DMS153 treated with DMSO at 0.1 percent for 48 hours (cell line): ENCODE data around the gene LDLRAD1.
"Not testable (repeated sequence)": the region's sequence is repeated elsewhere in the genome, so short reads cannot be mapped to it uniquely, and the experiment has no call there.

Experiments used
- DNase-seq: peaks from one replicate; lab custom pipeline; 2025; ENCODE audit not compliant: unreplicated experiment; lab: John Stamatoyannopoulos, UW

The LDLRAD1 gene

GRCh38 chr1:53994516-53994915, 23.5 kb downstream of the LDLRAD1 start:
- DNase-seq, result not testable (repeated sequence)

- no peak for DNase-seq
Observed at GRCh38 chr1:53992085-53992874, 25.7 kb downstream of the LDLRAD1 start.

- DNase-seq, result no peak
Observed at GRCh38 chr1:53987880-53988279, 30.1 kb downstream of the LDLRAD1 start.

DNA sequence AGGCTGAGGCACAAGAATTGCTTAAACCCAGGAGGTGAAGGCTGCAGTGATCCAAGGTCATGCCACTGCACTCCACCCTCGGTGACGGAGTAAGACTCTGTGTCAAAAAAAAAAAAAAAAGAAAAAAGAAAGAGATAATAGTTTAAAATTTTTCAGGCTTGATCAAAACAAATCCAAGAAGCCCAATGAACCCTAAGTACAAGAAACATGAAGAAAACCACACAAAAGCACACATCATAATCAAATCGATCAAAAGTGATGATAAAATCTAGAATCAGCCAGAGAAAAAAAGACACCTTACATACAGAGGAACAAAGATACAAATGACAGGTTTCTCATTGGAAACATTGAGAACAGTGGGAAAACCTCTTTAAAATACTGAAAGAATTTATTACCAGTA, 31.5 kb downstream of the LDLRAD1 start:
- no peak for DNase-seq

DNA sequence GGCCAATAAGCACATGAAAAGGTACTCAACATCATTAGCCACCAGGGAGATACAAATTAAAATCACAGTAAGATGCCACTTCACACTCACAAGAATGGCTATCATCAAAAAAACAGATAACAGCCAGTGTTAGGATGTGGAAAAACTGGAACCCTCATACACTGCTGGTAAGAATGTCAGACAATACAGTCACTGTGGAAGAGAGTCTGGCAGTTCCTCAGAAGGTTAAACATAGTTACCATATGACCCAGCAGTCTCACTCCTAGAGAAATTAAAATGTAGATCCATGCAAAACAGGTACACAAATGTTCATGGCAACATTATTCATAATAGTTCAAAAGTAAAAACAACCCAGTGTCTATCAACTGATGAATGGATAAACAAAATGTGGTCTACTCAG, 33.3 kb downstream of the LDLRAD1 start:
- DNase-seq, result no peak

DNA sequence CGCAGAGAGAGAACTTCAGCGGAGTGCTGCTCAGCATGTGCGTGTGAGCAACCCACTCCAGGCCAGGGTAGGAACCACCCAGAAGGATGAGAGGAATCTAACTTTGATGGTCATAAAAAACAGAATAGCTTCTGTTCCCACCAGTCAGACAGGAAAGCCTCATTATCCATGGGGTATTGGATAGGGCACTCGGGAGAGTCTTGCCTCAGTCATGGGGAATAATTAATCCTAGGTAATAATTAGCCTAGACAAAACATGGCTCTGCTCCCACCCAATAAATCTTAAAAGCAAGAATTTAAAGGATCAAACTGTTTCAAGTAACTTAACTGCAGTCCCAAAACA, 35.3 kb downstream of the LDLRAD1 start:
- DNase-seq, result no peak

DNA sequence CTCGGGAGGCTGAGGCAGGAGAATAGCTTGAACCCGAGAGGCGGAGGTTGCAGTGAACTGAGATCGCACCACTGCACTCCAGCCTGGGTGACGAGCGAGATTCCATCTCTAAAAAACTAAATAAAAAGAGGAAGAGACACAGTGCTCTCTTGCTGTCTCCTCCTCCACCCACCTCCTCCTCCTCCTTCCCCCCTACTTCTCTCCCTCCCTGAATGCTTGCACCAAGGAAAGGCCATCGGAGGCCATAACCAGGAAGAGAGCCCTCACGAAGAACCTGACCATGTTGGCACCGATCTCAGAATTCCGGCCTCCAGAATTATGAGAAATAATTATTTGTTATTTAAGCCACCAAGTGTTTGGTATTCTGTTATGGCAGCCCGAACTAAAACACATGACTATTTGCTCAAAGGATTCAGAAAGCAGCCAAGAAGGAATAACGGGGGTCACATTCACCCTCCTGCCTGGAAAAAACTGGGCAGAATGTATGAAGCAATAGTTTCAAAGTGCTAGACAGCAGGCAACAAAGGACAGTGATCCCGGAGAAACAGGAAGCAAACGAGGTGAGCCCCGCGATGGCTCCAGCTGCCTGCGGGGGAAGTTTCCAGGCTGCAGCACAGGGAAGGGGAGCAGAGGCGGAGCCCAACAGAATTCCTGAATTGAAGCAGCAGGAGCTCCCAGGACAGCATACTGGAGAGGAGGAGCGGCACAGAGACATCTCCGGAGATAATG, 35.8 kb downstream of the LDLRAD1 start:
- DNase-seq, result peak; percentile 54

DNA sequence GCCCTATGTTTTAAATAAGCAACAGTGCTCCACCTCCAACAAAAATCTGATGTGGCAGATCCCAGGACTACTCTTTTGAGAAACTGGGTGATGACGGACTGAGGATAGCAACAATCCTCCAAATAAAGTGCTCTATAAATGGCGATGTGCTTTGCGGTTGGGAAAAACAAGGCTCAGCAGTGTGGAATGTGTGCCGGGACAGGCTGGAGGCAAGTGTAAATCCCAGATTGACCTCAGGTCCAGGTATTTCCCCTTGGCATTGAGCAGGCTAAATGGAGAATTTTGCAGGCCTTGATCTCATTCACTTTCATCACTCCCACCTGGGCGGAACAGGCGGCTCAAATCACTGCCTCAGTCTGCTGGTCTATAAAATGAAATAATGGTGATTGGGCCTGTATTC, 36.8 kb downstream of the LDLRAD1 start:
- no peak for DNase-seq

DNA sequence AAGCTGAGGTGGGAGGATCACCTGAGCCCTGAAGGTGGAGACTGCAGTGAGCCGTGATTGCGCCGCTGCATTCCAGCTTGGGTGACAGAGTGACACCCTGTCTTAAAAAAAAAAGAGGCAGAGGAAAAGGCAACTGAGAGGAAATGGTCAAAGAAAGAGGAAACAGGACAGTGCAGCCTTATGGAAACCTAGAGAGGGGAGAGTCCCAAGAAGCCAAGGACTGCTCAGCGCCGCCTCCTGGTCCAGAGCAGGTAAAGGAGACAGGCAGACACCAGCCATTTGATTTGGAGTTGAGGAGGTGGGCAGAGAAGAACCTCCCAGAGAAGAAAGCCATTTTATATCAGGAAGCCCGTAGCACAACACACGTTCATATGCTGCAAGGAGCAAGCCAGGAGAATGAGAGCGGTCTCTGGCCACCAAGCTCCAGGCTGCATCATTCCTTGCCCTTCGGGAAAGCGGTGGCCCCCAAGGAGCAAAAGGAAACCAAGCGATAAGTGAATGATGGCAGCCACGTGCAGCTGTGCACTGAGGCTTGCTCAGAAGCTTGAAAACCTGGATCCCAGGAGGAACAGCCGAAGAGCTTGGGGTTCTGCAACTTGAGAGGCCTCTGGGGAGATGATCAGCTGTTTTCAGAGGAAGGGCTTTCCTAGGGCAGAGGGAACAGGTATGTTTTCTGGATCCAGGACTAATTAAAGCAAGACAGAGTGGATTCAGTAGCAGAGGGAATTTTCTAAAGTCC, 38.1 kb downstream of the LDLRAD1 start:
- DNase-seq, result no peak

GRCh38 chr1:53975861-53976260, 42.1 kb downstream of the LDLRAD1 start:
- no peak for DNase-seq

DNA sequence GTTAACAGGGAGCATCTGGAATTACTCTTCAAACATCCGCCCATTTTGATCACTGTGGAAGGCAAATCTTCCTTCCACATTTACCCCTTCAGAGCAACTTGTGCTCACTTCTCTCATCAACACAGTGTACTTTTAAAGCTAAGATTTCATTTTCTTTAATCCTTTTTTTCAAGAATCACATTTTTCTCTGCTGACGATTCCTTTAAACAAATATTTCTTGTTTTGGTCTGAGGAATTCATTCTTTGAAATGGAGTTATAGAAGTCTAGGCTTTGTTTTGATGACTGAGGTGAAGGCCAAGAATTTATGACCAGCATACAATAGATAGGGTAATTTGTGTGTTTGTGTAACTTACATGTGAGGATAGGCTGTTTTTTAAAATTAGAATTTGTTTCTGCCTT, 46.3 kb downstream of the LDLRAD1 start:
- DNase-seq, result no peak

- not testable (repeated sequence) for DNase-seq
Observed at GRCh38 chr1:53969323-53969722, 48.7 kb downstream of the LDLRAD1 start.

DNA sequence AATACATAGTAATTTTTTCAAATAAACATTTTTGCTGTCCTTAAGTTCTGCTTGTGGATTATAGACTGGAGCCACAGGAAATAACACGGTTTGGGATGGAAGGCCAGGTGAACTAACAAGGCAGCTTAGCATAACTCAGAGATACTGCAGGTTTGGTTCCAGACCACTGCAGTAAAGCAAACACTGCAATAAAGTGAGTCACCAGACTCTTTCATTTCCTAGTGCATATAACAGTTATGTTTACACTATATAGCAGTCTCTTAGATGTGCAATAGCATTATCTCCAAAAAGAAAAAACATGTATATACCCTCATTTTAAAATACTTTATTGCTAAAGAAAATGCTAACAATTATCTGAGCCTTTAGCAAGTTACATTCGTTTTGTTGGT, 49.9 kb downstream of the LDLRAD1 start:
- DNase-seq, result no peak

GRCh38 chr1:53967409-53968124, 50.4 kb downstream of the LDLRAD1 start:
- no peak for DNase-seq

DNA sequence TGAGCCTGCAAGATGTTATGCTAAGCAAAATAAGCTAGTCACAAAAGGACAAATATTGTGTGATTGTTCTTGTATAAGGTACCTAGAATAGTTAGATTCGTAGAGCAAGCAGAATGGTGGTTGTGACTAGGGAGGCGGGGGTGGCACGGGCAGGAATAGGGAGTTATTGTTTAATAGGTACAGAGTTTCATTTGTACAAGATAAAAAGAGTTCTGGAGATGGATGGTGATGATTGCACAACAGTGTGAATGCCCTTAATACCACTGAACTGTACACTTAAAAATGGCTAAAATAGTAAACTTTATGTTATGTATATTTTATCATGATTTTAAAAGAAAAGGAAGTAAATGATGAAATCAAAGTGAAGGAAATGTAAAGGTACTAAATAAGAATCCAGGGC, 51.2 kb downstream of the LDLRAD1 start:
- DNase-seq, result no peak

GRCh38 chr1:53964109-53964508, 53.9 kb downstream of the LDLRAD1 start:
- DNase-seq, result no peak

GRCh38 chr1:53963460-53963859, 54.5 kb downstream of the LDLRAD1 start:
- DNase-seq, result no peak

- no peak for DNase-seq
Observed at GRCh38 chr1:53962395-53962794, 55.6 kb downstream of the LDLRAD1 start.

- peak; percentile 24 for DNase-seq
Observed at GRCh38 chr1:53959664-53960250, 58.2 kb downstream of the LDLRAD1 start.
